Mesenchymal stem cell (in vitro differentiated cells and primary cell): ENCODE results near the gene C13orf46.
A peak's percentile ranks its signal among the peaks of the same experiment; 100 is the strongest.

ENCODE experiments used
- DNase-seq: peaks from one replicate; pipeline ENCODE4 v3.0.0-alpha.2; 2013
- H2AFZ ChIP-seq: one replicate; pipeline ENCODE4 v1.6.1; 2013; ENCODE audit warnings: low read depth, mild to moderate bottlenecking, control low read depth, inconsistent platforms, low read length, moderate library complexity
- H2AK5ac ChIP-seq: 2 replicates; pipeline ENCODE4 v1.6.1; 2013; ENCODE audit warnings: low read length, moderate library complexity, mild to moderate bottlenecking, inconsistent platforms; ENCODE audit not compliant: severe bottlenecking
- H2BK120ac ChIP-seq: one replicate; pipeline ENCODE4 v1.6.1; 2013; ENCODE audit warnings: low read depth, mild to moderate bottlenecking, inconsistent platforms, low read length, moderate library complexity
- H2BK12ac ChIP-seq, 2 experiments: one replicate each; pipeline ENCODE4 v1.6.1; 2013; ENCODE audit warnings: inconsistent platforms in 2 of 2, low read length in 2 of 2, mild to moderate bottlenecking in 2 of 2, moderate library complexity in 2 of 2, control low read depth in 1 of 2
- H2BK15ac ChIP-seq: one replicate; pipeline ENCODE4 v1.6.1; 2013; ENCODE audit warnings: mild to moderate bottlenecking, low read depth, inconsistent platforms; ENCODE audit not compliant: poor library complexity, severe bottlenecking
- H2BK5ac ChIP-seq: 2 replicates; pipeline ENCODE4 v1.6.1; 2013; ENCODE audit warnings: low read depth, mild to moderate bottlenecking, low read length, control low read depth, inconsistent platforms; ENCODE audit not compliant: poor library complexity, severe bottlenecking
- H3K14ac ChIP-seq, 2 experiments: one replicate each; pipeline ENCODE4 v1.6.1; 2013; ENCODE audit warnings: inconsistent platforms in 2 of 2, low read length in 2 of 2, control low read depth in 1 of 2, mild to moderate bottlenecking in 1 of 2, moderate library complexity in 1 of 2
- H3K18ac ChIP-seq, 2 experiments: one replicate each; pipeline ENCODE4 v1.6.1; 2013; ENCODE audit warnings: inconsistent platforms in 2 of 2, low read length in 2 of 2, control low read depth in 1 of 2, low read depth in 1 of 2, mild to moderate bottlenecking in 1 of 2
- H3K23ac ChIP-seq, 2 experiments: one replicate each; pipeline ENCODE4 v1.6.1; 2013; ENCODE audit warnings: inconsistent platforms in 2 of 2, low read length in 2 of 2, mild to moderate bottlenecking in 2 of 2, moderate library complexity in 2 of 2, control low read depth in 1 of 2
- H3K27ac ChIP-seq: 2 replicates; pipeline ENCODE4 v1.5.1; 2013; ENCODE audit warnings: mild to moderate bottlenecking, moderate library complexity, low read length, control low read depth, inconsistent platforms; ENCODE audit not compliant: poor library complexity, severe bottlenecking
- H3K27me3 ChIP-seq, 2 experiments: 2 replicates each; pipeline versions ENCODE4 v1.6.1 to v1.7.0; 2013; ENCODE audit warnings: low read length in 2 of 2, mild to moderate bottlenecking in 2 of 2, moderate library complexity in 2 of 2, control low read depth in 1 of 2, inconsistent platforms in 1 of 2; ENCODE audit not compliant: control insufficient read depth in 1 of 2, insufficient read depth in 1 of 2
- H3K36me3 ChIP-seq, 2 experiments: 2 replicates each; pipeline versions ENCODE4 v1.6.1 to v1.7.0; 2013; ENCODE audit warnings: low read length in 2 of 2, control low read depth in 1 of 2, inconsistent platforms in 1 of 2, low read depth in 1 of 2, mild to moderate bottlenecking in 1 of 2; ENCODE audit not compliant: insufficient read depth in 2 of 2, control insufficient read depth in 1 of 2
- H3K4ac ChIP-seq, 2 experiments: one replicate each; pipeline ENCODE4 v1.6.1; 2013; ENCODE audit warnings: inconsistent platforms in 2 of 2, low read length in 2 of 2, mild to moderate bottlenecking in 2 of 2, moderate library complexity in 2 of 2, control low read depth in 1 of 2, low read depth in 1 of 2
- H3K4me1 ChIP-seq: 2 replicates; pipeline ENCODE4 v1.6.1; 2013; ENCODE audit warnings: low read depth, low read length, control low read depth; ENCODE audit not compliant: control insufficient read depth, insufficient read depth
- H3K4me2 ChIP-seq: 2 replicates; pipeline ENCODE4 v1.6.1; 2013; ENCODE audit warnings: low read length, mild to moderate bottlenecking, inconsistent platforms; ENCODE audit not compliant: poor library complexity, severe bottlenecking
- H3K4me3 ChIP-seq, 2 experiments: 2 replicates each; pipeline versions ENCODE4 v1.5.1 to v1.7.0; 2013; ENCODE audit warnings: low read length in 2 of 2, mild to moderate bottlenecking in 2 of 2, control low read depth in 1 of 2, low read depth in 1 of 2; ENCODE audit not compliant: insufficient read depth in 1 of 2
- H3K79me1 ChIP-seq: replicated peaks from 2 replicates; pipeline ENCODE4 v1.6.1; 2013; ENCODE audit warnings: mild to moderate bottlenecking, control low read depth, low read length, inconsistent platforms; ENCODE audit not compliant: poor library complexity, severe bottlenecking
- H3K9ac ChIP-seq: 2 replicates; pipeline ENCODE4 v1.7.0; 2013; ENCODE audit warnings: mild to moderate bottlenecking, low read length, moderate library complexity
- H3K9me3 ChIP-seq: 2 replicates; pipeline ENCODE4 v1.7.0; 2013; ENCODE audit warnings: mild to moderate bottlenecking, low read length; ENCODE audit not compliant: control insufficient read depth
- H4K8ac ChIP-seq: one replicate; pipeline ENCODE4 v1.6.1; 2013; ENCODE audit warnings: inconsistent platforms, mild to moderate bottlenecking, low read length, moderate library complexity
- H4K91ac ChIP-seq: one replicate; pipeline ENCODE4 v1.6.1; 2013; ENCODE audit warnings: mild to moderate bottlenecking, low read length, inconsistent platforms
- WGBS: methylation state at CpG from one replicate; pipeline ENCODE4 v1.1.7; 2013; ENCODE audit warnings: mixed read lengths; 5-methylcytosine and 5-hydroxymethylcytosine counted together

Gene C13orf46

DNA sequence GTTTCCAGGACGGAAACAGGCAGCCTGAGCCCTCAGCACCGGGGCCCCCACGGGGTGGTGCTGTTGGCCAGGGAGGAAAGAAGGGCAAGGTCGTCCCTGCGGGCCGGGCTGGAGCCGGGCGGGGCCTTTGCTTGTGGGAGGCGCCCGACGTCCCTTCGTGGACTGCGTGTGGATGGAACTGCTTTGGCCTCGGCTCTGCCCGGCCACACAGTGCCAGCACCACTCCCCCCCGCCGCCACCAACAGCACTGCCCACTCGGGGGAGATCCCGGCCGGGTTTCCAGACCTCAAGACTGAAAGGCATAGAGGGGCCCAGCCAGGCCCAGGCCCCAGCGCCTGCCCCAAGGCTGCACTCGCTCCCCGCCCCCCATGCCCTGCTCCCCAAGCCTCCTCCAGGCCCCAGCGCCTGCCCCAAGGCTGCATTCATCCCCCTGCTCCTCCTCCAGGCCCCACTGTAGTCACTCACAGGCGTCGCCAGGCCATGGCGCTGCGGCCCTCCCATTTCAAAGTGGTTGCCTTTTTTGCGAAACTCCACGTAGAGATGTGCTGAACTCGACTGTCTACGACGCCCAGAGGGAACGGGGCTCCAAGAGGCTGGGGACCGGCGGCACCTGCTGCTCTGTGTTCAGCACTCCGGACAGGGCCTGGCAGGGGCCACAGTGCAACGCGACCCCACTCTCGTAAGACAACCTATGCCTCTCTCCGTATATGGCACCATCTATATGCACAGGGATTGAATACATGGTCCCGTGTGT, 22.5 kb downstream of the C13orf46 start:
- no peak overlapping the region for H3K27ac ChIP-seq
- H2BK120ac ChIP-seq = no peak overlapping the region
- peak overlapping the region; percentile 64 for H4K8ac ChIP-seq
- H3K4ac ChIP-seq = no peak overlapping the region
- peak overlapping the region; percentile 20 for H2BK15ac ChIP-seq
- H2AFZ ChIP-seq = no peak overlapping the region
- no peaks in the 10 kb centered on the region for H3K27me3 ChIP-seq
- no peak overlapping the region for H3K4me2 ChIP-seq
- peaks cover 12% of the 10 kb centered on the region for H3K4me1 ChIP-seq
- peak overlapping the region; percentile 13 to 55 for H3K18ac ChIP-seq
- peaks cover 29 to 81% of the 10 kb centered on the region in 2 experiments for H3K36me3 ChIP-seq
- H4K91ac ChIP-seq = no peak overlapping the region
- peak overlapping the region; percentile 64 for H3K9ac ChIP-seq
- peak overlapping the region in 1 of 2 experiments; percentile 33 for H3K4me3 ChIP-seq
- H2BK12ac ChIP-seq = no peak overlapping the region
- H3K14ac ChIP-seq = no peak overlapping the region
- H2BK5ac ChIP-seq = no peak overlapping the region
- peak; percentile 78 for DNase-seq
- 49% methylated on average over 33 of the region's 42 CpGs for WGBS
- H2AK5ac ChIP-seq = no peak overlapping the region
- no peak overlapping the region for H3K23ac ChIP-seq
- H3K9me3 ChIP-seq = no peaks in the 10 kb centered on the region
- H3K79me1 ChIP-seq = peaks cover 18% of the 10 kb centered on the region

DNA sequence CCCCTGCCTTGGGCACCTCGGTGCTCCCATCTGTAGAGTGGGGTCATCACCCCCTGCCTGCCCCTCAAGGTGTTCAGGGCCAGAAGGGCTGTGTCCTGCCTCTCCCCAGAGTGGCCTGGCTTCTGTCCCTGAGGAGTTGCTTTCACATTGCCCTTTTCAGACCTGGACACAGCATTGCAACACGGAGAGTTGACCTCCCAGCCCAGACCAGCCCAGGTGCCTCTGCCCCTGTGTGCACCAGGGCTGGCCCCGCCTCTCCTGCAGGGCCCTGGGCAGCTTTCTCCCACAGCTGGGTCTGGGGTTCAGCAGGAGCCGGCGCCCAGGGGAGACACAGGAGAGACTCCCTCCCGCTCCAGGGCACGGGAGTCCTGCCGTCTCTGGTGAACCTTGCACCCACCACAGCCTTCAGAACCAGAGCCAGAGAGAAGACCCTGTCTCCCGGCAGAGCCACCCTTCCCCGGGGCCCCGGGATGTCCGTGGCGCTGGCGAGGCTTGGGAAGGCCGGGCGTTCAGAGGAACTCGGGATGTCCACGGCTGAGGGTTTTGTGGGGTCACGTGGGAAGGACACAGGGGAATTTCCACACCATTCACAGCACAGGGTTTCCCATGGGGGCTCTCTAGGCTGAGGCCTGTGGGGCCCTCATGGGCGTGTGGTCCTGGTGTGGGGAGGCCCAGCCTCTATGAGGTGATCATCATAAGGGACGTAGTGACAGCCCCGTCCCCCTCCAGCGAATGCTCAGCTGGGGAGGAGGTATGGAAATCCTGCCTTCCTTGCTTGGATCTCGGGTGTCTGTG, 23.2 kb downstream of the C13orf46 start:
- H4K91ac ChIP-seq = no peak overlapping the region
- H3K36me3 ChIP-seq = peaks cover 21 to 80% of the 10 kb centered on the region in 2 experiments
- no peak for DNase-seq
- peaks cover 12% of the 10 kb centered on the region for H3K4me1 ChIP-seq
- H3K4me2 ChIP-seq = no peak overlapping the region
- no peaks in the 10 kb centered on the region for H3K27me3 ChIP-seq
- H3K14ac ChIP-seq = no peak overlapping the region
- peak overlapping the region in 1 of 2 experiments; percentile 13 for H3K18ac ChIP-seq
- no peaks in the 10 kb centered on the region for H3K9me3 ChIP-seq
- no peak overlapping the region for H3K4ac ChIP-seq
- no peak overlapping the region for H2AK5ac ChIP-seq
- peak overlapping the region in 1 of 2 experiments; percentile 33 for H3K4me3 ChIP-seq
- no peak overlapping the region for H2AFZ ChIP-seq
- peaks cover 18% of the 10 kb centered on the region for H3K79me1 ChIP-seq
- 78% methylated on average over 24 of the region's 24 CpGs for WGBS
- H3K23ac ChIP-seq = no peak overlapping the region
- H4K8ac ChIP-seq = peak overlapping the region; percentile 19
- peak overlapping the region; percentile 15 for H2BK15ac ChIP-seq
- H3K27ac ChIP-seq = no peak overlapping the region
- no peak overlapping the region for H2BK5ac ChIP-seq
- H3K9ac ChIP-seq = peak overlapping the region; percentile 64
- H2BK12ac ChIP-seq = peak overlapping the region in 1 of 2 experiments; percentile 1
- H2BK120ac ChIP-seq = peak overlapping the region; percentile 56

- peaks cover 18% of the 10 kb centered on the region for H3K79me1 ChIP-seq
- H4K8ac ChIP-seq = no peak overlapping the region
- peaks cover 12% of the 10 kb centered on the region for H3K4me1 ChIP-seq
- no peak overlapping the region for H2BK120ac ChIP-seq
- H2BK15ac ChIP-seq = no peak overlapping the region
- H3K18ac ChIP-seq = no peak overlapping the region
- peaks cover 11 to 69% of the 10 kb centered on the region in 2 experiments for H3K36me3 ChIP-seq
- H2BK12ac ChIP-seq = no peak overlapping the region
- no peak overlapping the region for H3K4ac ChIP-seq
- no peak overlapping the region for H3K14ac ChIP-seq
- no peaks in the 10 kb centered on the region for H3K9me3 ChIP-seq
- H3K27ac ChIP-seq = no peak overlapping the region
- H3K27me3 ChIP-seq = no peaks in the 10 kb centered on the region
- H2BK5ac ChIP-seq = no peak overlapping the region
- H3K9ac ChIP-seq = no peak overlapping the region
- no peak overlapping the region for H3K4me2 ChIP-seq
- H3K23ac ChIP-seq = no peak overlapping the region
- H2AFZ ChIP-seq = no peak overlapping the region
- DNase-seq = no peak
- H2AK5ac ChIP-seq = no peak overlapping the region
- no peak overlapping the region for H4K91ac ChIP-seq
- no peak overlapping the region for H3K4me3 ChIP-seq
- 90% methylated on average over 5 of the region's 5 CpGs for WGBS
These were observed 24.3 kb downstream of the C13orf46 start for GRCh38 chr13:113949546-113949945.
